Caco-2 (cell line): ENCODE measurements around the gene HSD17B12. TPM values are rescaled to one million over a fixed set of nuclear protein-coding genes. Genes with fewer than 3 reads are reported as not detected.

Experiments
- BruUV-seq: library from RNA; stranded (reverse); fragments of 400-500 nt; replicated peaks from 2 replicates; lab custom pipeline; 2021; lab: Mats Ljungman, UMichigan
- CTCF ChIA-PET: fragments of 300-600 bp; sonication (Branson Sonifier 250); formaldehyde crosslinking; loops from one replicate; lab custom pipeline; 2022; ENCODE audit warnings: antibody characterized with exemption; lab: Charles Lee
- POLR2A ChIA-PET: fragments of 300-600 bp; sonication (Branson Sonifier 250); formaldehyde crosslinking; loops from one replicate; lab custom pipeline; 2022; ENCODE audit warnings: antibody characterized with exemption; lab: Charles Lee
- DNase-seq, 2 experiments: peaks; one replicate each; pipeline versions ENCODE4 v3.0.0 to v3.0.0-alpha.2; 2020 to 2022
- H3K27me3 ChIP-seq: replicated peaks from 2 replicates; pipeline ENCODE4 v1.6.0; 2011; ENCODE audit warnings: low read length; ENCODE audit not compliant: control insufficient read depth, insufficient read depth
- H3K36me3 ChIP-seq: 2 replicates; pipeline ENCODE4 v1.5.1; 2011; ENCODE audit warnings: low read length; ENCODE audit not compliant: control insufficient read depth, insufficient read depth
- H3K4me1 ChIP-seq: fragments of 250-450 bp; sonication (Bioruptor Pico); 2 replicates; pipeline ENCODE4 v1.5.1; 2020; ENCODE audit warnings: mild to moderate bottlenecking
- H3K4me3 ChIP-seq: 2 replicates; pipeline ENCODE4 v1.5.1; 2011; ENCODE audit warnings: low read depth, mild to moderate bottlenecking, control low read depth, low read length
- H3K9me3 ChIP-seq: fragments of 250-450 bp; sonication (Bioruptor Pico); 2 replicates; pipeline ENCODE4 v1.5.1; 2020; ENCODE audit warnings: mild to moderate bottlenecking, moderate library complexity
- H3K27ac Mint-ChIP-seq: one replicate; pipeline ENCODE4 v1.8.0; 2022; ENCODE audit warnings: mixed read lengths; ENCODE audit not compliant: unreplicated experiment
- H3K27me3 Mint-ChIP-seq: one replicate; pipeline ENCODE4 v1.8.0; 2022; ENCODE audit warnings: mixed read lengths; ENCODE audit not compliant: insufficient read depth, unreplicated experiment
- H3K36me3 Mint-ChIP-seq: one replicate; pipeline ENCODE4 v1.8.0; 2022; ENCODE audit warnings: mild to moderate bottlenecking, mixed read lengths; ENCODE audit not compliant: insufficient read depth, unreplicated experiment
- H3K4me1 Mint-ChIP-seq: one replicate; pipeline ENCODE4 v1.8.0; 2022; ENCODE audit warnings: low read depth, mixed read lengths; ENCODE audit not compliant: unreplicated experiment
- H3K4me3 Mint-ChIP-seq: one replicate; pipeline ENCODE4 v1.8.0; 2022; ENCODE audit warnings: mild to moderate bottlenecking, moderate library complexity, mixed read lengths; ENCODE audit not compliant: unreplicated experiment
- H3K9me3 Mint-ChIP-seq: one replicate; pipeline ENCODE4 v1.8.0; 2022; ENCODE audit warnings: mixed read lengths; ENCODE audit not compliant: unreplicated experiment
- CTCF ChIP-seq, 2 experiments: fragments of 200-600 bp in 1 of 2; IDR thresholded peaks; 1 replicate in 1 of 2; 2 replicates in 1 of 2; pipeline versions ENCODE4 v1.5.1 to v1.8.0; 2011 to 2022; ENCODE audit warnings: antibody characterized with exemption in 1 of 2, control low read depth in 1 of 2, inconsistent platforms in 1 of 2, low read depth in 1 of 2, low read length in 1 of 2, mild to moderate bottlenecking in 1 of 2, moderate library complexity in 1 of 2; ENCODE audit not compliant: insufficient read depth in 1 of 2, severe bottlenecking in 1 of 2, unreplicated experiment in 1 of 2
- intact Hi-C: fragments of 100-400 bp; cut with micrococcal nuclease; formaldehyde crosslinking; loops from one replicate; pipeline ENCODE4 v1.10.0; 2022; ENCODE audit not compliant: unreplicated experiment
- total RNA-seq: library from RNA; stranded (reverse); gene quantifications from 2 replicates; pipeline ENCODE4 v1.2.3, GENCODE V29; 2022

The HSD17B12 gene
- total RNA-seq, 1 experiment from 2014 or later = 155 TPM

- Histone ChIP-seq H3K9me3 (peaks cover 3% of the 10 kb centered on the region; the same call in 1 of the 2 replicates), H3K27me3 (no peaks in the 10 kb centered on the region), H3K36me3 (peaks cover 1% of the 10 kb centered on the region), H3K4me1 (peaks cover 57% of the 10 kb centered on the region), H3K4me3 (no peak overlapping the region)
- peaks cover 25% of the 10 kb centered on the region for H3K9me3 Mint-ChIP-seq
- H3K36me3 Mint-ChIP-seq = peaks cover 35% of the 10 kb centered on the region
- peaks cover 47% of the 10 kb centered on the region for H3K4me1 Mint-ChIP-seq
- H3K4me3 Mint-ChIP-seq = peak overlapping the region; percentile 65
- no peaks in the 10 kb centered on the region for H3K27me3 Mint-ChIP-seq
- ChIA-PET CTCF (no interaction called here), POLR2A (no interaction called here)
- no peak for TF ChIP-seq CTCF (IDR thresholded peaks at IDR 0.05; ENCODE audit: insufficient read depth in 1 of 2, low read depth in 1 of 2, low read length in 1 of 2, severe bottlenecking in 1 of 2, unreplicated experiment in 1 of 2)
- BruUV-seq = no TSS peak
- DNase-seq = no peak
- intact Hi-C loops = no loop called here
- H3K27ac Mint-ChIP-seq = peak overlapping the region; percentile 96
Observed at GRCh38 chr11:43748095-43748494, 67.6 kb downstream of the HSD17B12 start.

- Mint-ChIP-seq H3K27ac (no peak overlapping the region), H3K36me3 (peaks cover 42% of the 10 kb centered on the region)
- intact Hi-C loops = no loop called here
Observed at GRCh38 chr11:43751726-43752125, 71.2 kb downstream of the HSD17B12 start.

GRCh38 chr11:43756575-43756974 lies 76.0 kb downstream of the HSD17B12 start:
- ChIA-PET CTCF (no interaction called here), POLR2A (no interaction called here)
- BruUV-seq = TSS peak; percentile 6
- intact Hi-C loops = no loop called here
- Histone ChIP-seq H3K36me3 (peaks cover 1% of the 10 kb centered on the region; the same call in 1 of the 2 replicates), H3K27me3 (no peaks in the 10 kb centered on the region), H3K9me3 (no peaks in the 10 kb centered on the region), H3K4me1 (no peaks in the 10 kb centered on the region), H3K4me3 (no peak overlapping the region)
- Mint-ChIP-seq H3K9me3 (no peaks in the 10 kb centered on the region), H3K4me1 (no peaks in the 10 kb centered on the region), H3K27ac (no peak overlapping the region), H3K36me3 (peaks cover 52% of the 10 kb centered on the region), H3K4me3 (no peak overlapping the region), H3K27me3 (no peaks in the 10 kb centered on the region)
- no peak for DNase-seq
- no peak for TF ChIP-seq CTCF (IDR thresholded peaks at IDR 0.05; ENCODE audit: insufficient read depth in 1 of 2, low read depth in 1 of 2, low read length in 1 of 2, severe bottlenecking in 1 of 2, unreplicated experiment in 1 of 2)

More at GRCh38 chr11:43751726-43752125, 71.2 kb downstream of the HSD17B12 start:
- H3K4me1 Mint-ChIP-seq = peaks cover 20% of the 10 kb centered on the region
- H3K27me3 ChIP-seq = no peaks in the 10 kb centered on the region
- BruUV-seq = no TSS peak
- TF ChIP-seq CTCF (IDR thresholded peaks at IDR 0.05; ENCODE audit: insufficient read depth in 1 of 2, low read depth in 1 of 2, low read length in 1 of 2, severe bottlenecking in 1 of 2, unreplicated experiment in 1 of 2) = no peak
- POLR2A ChIA-PET = interaction anchor here (0.7 kb wide), 1 partner anchor 20 kb away, joined by 5 read pairs; no protein-coding TSS in a partner anchor
- H3K36me3 ChIP-seq = peaks cover 3% of the 10 kb centered on the region
- H3K4me1 ChIP-seq = peaks cover 33% of the 10 kb centered on the region
- DNase-seq = no peak
- no peak overlapping the region for H3K4me3 Mint-ChIP-seq
- peaks cover 3% of the 10 kb centered on the region; the same call in 1 of the 2 replicates for H3K9me3 ChIP-seq
- CTCF ChIA-PET = no interaction called here
- no peak overlapping the region for H3K4me3 ChIP-seq
- H3K9me3 Mint-ChIP-seq = peaks cover 10% of the 10 kb centered on the region
- H3K27me3 Mint-ChIP-seq = no peaks in the 10 kb centered on the region
